Globus pallidus (tissue), 1 donor: ENCODE results near the gene UNC13A.

Experiments
- DNase-seq: peaks from one replicate; pipeline ENCODE4 v3.0.0-alpha.2; 2015; ENCODE audit warnings: low spot score

UNC13A gene

GRCh38 chr19:17706750-17707181 lies 18.6 kb upstream of the UNC13A start:
- peak; percentile 37 for DNase-seq

- peak; percentile 40 for DNase-seq
These were observed 15.8 kb upstream of the UNC13A start for GRCh38 chr19:17703824-17704463.

- no peak for DNase-seq
These were observed 7.0 kb upstream of the UNC13A start for GRCh38 chr19:17695198-17695597.

- no peak for DNase-seq
These were observed 4.4 kb upstream of the UNC13A start for GRCh38 chr19:17692566-17692965.

- no peak for DNase-seq
These were observed 870 bp upstream of the UNC13A start for GRCh38 chr19:17688853-17689595.

GRCh38 chr19:17687141-17687856 lies 855 bp downstream of the UNC13A start:
- no peak for DNase-seq

GRCh38 chr19:17686592-17687024 lies 1.5 kb downstream of the UNC13A start:
- no peak for DNase-seq

- DNase-seq, result no peak
These were observed 2.1 kb downstream of the UNC13A start for GRCh38 chr19:17686023-17686521.

- no peak for DNase-seq
These were observed 2.6 kb downstream of the UNC13A start for GRCh38 chr19:17685451-17686022.

GRCh38 chr19:17684256-17684655 lies 3.9 kb downstream of the UNC13A start:
- no peak for DNase-seq

- DNase-seq, result no peak
These were observed 5.1 kb downstream of the UNC13A start for GRCh38 chr19:17683078-17683477.

- DNase-seq, result no peak
These were observed 5.9 kb downstream of the UNC13A start for GRCh38 chr19:17682273-17682672.

- DNase-seq, result no peak
These were observed 6.5 kb downstream of the UNC13A start for GRCh38 chr19:17681505-17682125.

GRCh38 chr19:17680230-17680722 lies 7.9 kb downstream of the UNC13A start:
- no peak for DNase-seq

GRCh38 chr19:17679526-17680229 lies 8.5 kb downstream of the UNC13A start:
- DNase-seq, result no peak

- no peak for DNase-seq
These were observed 9.3 kb downstream of the UNC13A start for GRCh38 chr19:17678836-17679235.

GRCh38 chr19:17677002-17677401 lies 11.2 kb downstream of the UNC13A start:
- DNase-seq, result no peak

GRCh38 chr19:17676295-17676694 lies 11.9 kb downstream of the UNC13A start:
- DNase-seq, result no peak

- DNase-seq, result no peak
These were observed 14.0 kb downstream of the UNC13A start for GRCh38 chr19:17673937-17674799.

GRCh38 chr19:17671906-17672305 lies 16.2 kb downstream of the UNC13A start:
- no peak for DNase-seq
